GM12801 (cell line): ENCODE results near the gene IL37.

ENCODE experiments used
- TF ChIP-seq, protein P1 (sequence below): IDR thresholded peaks from one replicate; pipeline ENCODE4 v1.5.1; 2011; ENCODE audit warnings: control low read depth; ENCODE audit not compliant: insufficient read length; ENCODE audit errors: extremely low read depth

The IL37 gene

DNA sequence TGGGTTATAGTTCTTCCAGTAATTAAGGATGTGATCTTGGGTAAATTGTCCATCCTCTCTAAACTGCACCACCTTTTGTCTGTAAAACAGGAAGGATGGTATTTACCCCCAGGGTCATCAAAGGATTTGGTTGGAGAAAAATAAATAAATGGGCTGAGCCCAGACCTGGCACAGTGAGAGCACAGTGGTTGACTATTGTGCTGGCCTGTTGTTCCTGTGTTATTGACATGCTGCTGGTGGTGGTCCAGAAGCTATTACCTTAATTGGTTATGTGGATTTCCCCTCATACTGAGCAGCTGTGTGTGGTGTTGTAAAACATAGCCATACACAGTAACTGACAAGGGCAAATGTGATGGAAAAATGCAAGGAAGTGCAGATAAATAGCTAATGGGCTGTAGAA, 746 bp upstream of the IL37 start:
- TF ChIP-seq, protein P1, sequence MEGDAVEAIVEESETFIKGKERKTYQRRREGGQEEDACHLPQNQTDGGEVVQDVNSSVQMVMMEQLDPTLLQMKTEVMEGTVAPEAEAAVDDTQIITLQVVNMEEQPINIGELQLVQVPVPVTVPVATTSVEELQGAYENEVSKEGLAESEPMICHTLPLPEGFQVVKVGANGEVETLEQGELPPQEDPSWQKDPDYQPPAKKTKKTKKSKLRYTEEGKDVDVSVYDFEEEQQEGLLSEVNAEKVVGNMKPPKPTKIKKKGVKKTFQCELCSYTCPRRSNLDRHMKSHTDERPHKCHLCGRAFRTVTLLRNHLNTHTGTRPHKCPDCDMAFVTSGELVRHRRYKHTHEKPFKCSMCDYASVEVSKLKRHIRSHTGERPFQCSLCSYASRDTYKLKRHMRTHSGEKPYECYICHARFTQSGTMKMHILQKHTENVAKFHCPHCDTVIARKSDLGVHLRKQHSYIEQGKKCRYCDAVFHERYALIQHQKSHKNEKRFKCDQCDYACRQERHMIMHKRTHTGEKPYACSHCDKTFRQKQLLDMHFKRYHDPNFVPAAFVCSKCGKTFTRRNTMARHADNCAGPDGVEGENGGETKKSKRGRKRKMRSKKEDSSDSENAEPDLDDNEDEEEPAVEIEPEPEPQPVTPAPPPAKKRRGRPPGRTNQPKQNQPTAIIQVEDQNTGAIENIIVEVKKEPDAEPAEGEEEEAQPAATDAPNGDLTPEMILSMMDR: no peak

DNA sequence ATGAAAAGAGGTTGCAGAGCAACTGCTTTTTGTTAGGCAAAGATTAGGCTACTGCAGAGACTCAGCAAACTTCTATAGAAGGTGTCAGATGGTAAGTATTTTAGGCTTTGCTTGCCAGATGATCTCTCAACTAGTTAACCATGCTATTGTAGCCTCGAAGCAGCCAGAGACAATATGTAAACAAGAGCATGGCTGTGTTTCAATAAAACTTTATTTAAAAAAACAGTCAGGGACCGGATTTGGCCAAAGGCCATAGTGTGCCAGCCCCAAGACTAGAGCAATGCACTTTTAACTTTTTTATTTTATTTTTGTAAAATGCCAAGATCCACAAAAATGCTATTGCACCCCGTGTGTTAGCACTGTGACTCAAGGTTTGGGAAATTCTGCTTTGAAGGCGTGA, 1.4 kb downstream of the IL37 start:
- TF ChIP-seq, protein P1: no peak

DNA sequence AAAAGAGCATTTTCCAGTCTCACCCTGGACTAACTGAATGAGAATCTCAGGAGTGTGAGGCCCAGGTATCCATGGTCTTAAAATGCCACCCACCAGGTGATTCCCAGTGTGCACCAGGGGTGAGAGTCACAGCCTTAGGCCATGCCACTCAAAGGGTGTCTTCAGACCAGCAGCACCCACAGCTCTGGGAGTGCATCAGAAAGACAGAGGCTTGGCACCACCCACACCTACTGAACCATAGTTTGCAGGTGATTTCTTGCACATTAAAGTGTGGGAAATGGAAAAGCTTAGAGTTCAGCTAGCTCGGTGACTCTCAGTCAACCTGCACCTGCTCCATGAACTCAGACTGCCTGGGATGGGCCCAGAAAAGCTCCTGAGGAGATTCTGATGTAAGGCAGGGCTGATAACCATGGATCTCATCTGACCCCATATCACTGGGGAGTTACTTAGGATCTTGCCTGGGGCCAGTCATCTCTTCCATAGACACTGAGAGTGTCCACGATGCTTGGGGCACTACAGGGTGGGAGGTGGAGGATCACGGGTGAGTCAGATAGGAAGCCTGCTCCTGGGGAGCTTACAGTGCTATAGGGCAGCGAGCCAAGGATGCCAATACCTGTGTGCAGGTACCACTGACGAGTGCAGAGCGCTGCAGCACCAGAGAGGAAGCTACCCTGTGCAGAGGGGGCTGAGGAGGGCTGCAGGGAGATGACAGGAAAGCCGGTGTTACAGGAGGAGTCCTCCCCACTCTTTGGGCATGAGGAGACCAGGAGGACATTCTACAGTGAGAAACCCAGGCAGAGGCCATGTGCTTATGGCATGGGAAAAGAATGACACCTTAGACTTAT, 4.6 kb downstream of the IL37 start:
- TF ChIP-seq, protein P1: no peak

DNA sequence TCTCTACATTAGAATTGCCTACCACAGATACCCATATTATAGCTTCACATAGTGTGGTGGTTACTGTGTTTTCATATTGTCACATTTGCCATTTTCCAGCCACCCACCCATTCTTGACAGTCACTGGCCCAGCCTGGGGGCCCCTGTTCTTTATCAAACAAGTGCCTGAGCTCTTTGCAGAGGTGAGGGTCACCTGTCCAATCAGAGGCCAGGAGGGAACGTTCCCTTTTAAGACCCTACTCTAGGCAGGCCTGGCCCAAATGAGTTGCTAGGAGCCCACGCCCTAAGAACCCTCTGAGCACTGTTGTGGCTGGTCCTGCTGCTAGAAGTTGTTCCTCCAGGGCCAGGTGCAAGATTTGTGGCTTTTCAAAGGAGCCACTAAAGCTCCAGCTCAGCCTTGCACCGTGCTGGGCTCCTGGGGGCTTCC, 5.2 kb downstream of the IL37 start:
- TF ChIP-seq, protein P1: no peak

DNA sequence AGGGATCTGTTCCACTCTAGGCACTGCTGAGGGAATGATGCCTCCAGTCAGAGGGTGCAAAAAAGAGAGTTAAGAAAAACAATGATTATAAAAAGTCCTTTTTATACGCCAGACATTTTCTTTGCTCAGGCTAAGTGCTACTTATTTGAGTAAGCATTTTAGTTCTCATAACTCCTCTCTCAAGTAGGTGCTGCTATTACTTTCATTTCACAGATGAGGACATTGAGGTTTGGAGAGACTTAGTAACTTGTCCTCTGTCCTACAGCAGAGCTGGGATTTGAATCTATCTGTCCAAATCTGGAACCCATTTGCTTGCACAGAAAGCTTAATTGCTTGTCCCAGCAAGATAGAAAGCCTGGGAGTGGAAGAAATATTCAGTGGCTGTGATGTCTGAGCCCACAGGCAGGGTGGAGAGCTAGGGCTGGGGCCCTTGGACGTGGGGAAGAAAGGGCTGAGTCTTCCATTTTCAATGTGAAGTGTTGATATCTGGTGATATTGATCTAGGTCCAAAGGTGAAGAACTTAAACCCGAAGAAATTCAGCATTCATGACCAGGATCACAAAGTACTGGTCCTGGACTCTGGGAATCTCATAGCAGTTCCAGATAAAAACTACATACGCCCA, 5.8 kb downstream of the IL37 start:
- TF ChIP-seq, protein P1: no peak

DNA sequence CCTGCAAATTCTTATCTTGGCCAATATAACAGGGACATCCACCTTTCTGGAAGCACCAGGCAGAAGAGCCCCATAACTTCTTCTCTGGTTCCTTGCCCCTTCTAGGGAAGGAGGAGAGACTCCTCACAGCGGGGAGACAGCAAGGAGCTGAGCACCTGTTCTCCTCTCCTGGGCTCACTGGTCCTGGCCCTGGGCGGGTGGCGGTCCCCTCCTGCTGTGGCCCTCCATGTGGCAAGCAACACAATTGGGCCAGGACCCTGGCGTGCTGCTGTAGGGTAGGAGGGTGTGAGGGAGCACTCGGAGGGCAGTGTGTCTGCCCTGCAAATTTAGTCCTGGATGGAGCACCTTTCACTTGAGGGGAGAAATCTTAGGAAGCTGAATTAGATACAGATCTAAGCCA, 6.9 kb downstream of the IL37 start:
- TF ChIP-seq, protein P1: no peak

DNA sequence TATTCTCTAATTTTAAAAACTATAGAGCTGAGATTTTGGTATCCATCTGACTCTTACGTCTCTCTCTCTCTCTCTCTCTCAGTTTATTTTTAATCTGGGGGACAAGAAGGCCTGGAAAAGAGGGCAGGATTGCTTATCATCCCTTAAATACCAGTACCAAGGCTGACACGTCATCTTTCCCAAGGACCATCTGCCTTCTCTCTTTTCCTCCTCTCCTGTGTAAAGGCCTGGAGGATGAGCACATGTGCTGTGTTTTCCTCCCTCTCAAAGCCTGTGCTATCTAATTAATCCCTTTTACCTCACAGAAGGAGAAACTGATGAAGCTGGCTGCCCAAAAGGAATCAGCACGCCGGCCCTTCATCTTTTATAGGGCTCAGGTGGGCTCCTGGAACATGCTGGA, 7.3 kb downstream of the IL37 start:
- TF ChIP-seq, protein P1: no peak
